Measurements from ENCODE around the gene SLC25A47. TPM values are rescaled to one million over a fixed set of nuclear protein-coding genes. Genes with fewer than 3 reads are reported as not detected.

Gene SLC25A47
- total RNA-seq, 1 donor from 2014 or later, result not detected

- no peak for TF ChIP-seq CTCF (IDR thresholded peaks at IDR 0.05)
- Histone ChIP-seq H3K36me3 (no peaks in the 10 kb centered on the region), H3K4me3 (no peak overlapping the region), H3K9me3 (no peaks in the 10 kb centered on the region), H3K27me3 (no peaks in the 10 kb centered on the region), H3K4me1 (peaks cover 4 to 6% of the 10 kb centered on the region in 2 donors), H3K27ac (no peak overlapping the region)
- no peak for DNase-seq (ENCODE audit: low spot score in 2 of 2)
- intact Hi-C loops (cut with DNase I), result no loop called here
These were observed 8.4 kb upstream of the SLC25A47 start for GRCh38 chr14:100314724-100315123.

GRCh38 chr14:100317389-100317788 is 5.8 kb upstream of the SLC25A47 start:
- DNase-seq (ENCODE audit: low spot score in 2 of 2), result no peak
- H3K4me3 ChIP-seq, result peak overlapping the region in 1 of 2 donors; percentile 65
- H3K27me3 ChIP-seq, result no peaks in the 10 kb centered on the region
- no peaks in the 10 kb centered on the region for H3K9me3 ChIP-seq
- H3K27ac ChIP-seq, result no peak overlapping the region
- H3K36me3 ChIP-seq, result no peaks in the 10 kb centered on the region
- intact Hi-C loops (cut with DNase I), result no loop called here
- TF ChIP-seq CTCF (IDR thresholded peaks at IDR 0.05), result no peak
- H3K4me1 ChIP-seq, result peaks cover 4 to 6% of the 10 kb centered on the region in 2 donors

- H3K36me3 ChIP-seq, result no peaks in the 10 kb centered on the region
- peaks cover 4 to 6% of the 10 kb centered on the region in 2 donors for H3K4me1 ChIP-seq
- H3K27me3 ChIP-seq, result no peaks in the 10 kb centered on the region
- peak in 1 of 2 donors; percentile 88 for DNase-seq (ENCODE audit: low spot score in 2 of 2)
- intact Hi-C loops (cut with DNase I), result loop anchor here (1.0 kb wide), 1 partner anchor 33 kb away; no protein-coding TSS in a partner anchor
- peak overlapping the region; percentile 53 to 58 for H3K27ac ChIP-seq
- no peaks in the 10 kb centered on the region for H3K9me3 ChIP-seq
- H3K4me3 ChIP-seq, result peak overlapping the region; percentile 54 to 65
- peak; percentile 86 to 94 (median 91) for TF ChIP-seq CTCF (IDR thresholded peaks at IDR 0.05)
These were observed 5.0 kb upstream of the SLC25A47 start for GRCh38 chr14:100317912-100318808.

- no peaks in the 10 kb centered on the region for H3K36me3 ChIP-seq
These were observed 2.8 kb upstream of the SLC25A47 start for GRCh38 chr14:100320157-100320856.

More at GRCh38 chr14:100320157-100320856, 2.8 kb upstream of the SLC25A47 start:
- Histone ChIP-seq H3K4me3 (no peak overlapping the region), H3K27ac (no peak overlapping the region), H3K27me3 (no peaks in the 10 kb centered on the region), H3K4me1 (peaks cover 4 to 6% of the 10 kb centered on the region in 2 donors), H3K9me3 (no peaks in the 10 kb centered on the region)
- no peak for TF ChIP-seq CTCF (IDR thresholded peaks at IDR 0.05)
- no peak for DNase-seq (ENCODE audit: low spot score in 2 of 2)
- intact Hi-C loops (cut with DNase I), result no loop called here

All from ascending aorta (tissue), 2 donors.